GM12891 (cell line): ENCODE measurements around the gene APOBEC3F.

Source experiments
- PAX5 ChIP-seq: IDR thresholded peaks from 2 replicates; pipeline ENCODE4 v1.6.1; 2011; ENCODE audit warnings: low read length, moderate library complexity, mild to moderate bottlenecking; ENCODE audit not compliant: insufficient read depth, severe bottlenecking
- POLR2A ChIP-seq: IDR thresholded peaks from 2 replicates; pipeline ENCODE4 v1.6.1; 2011; ENCODE audit warnings: low read depth, low read length, control low read depth
- POLR2AphosphoS5 ChIP-seq: IDR thresholded peaks from 2 replicates; pipeline ENCODE4 v1.6.1; 2011; ENCODE audit warnings: low read depth, low read length, control low read depth
- SPI1 ChIP-seq: IDR thresholded peaks from 2 replicates; pipeline ENCODE4 v1.6.1; 2011; ENCODE audit warnings: low read depth, low read length, control low read depth
- TAF1 ChIP-seq: IDR thresholded peaks from 2 replicates; pipeline ENCODE4 v1.6.1; 2011; ENCODE audit warnings: low read depth, low read length, control low read depth

GRCh38 chr22:39029227-39029626 is 11.4 kb upstream of the APOBEC3F start:
- no peak for TF ChIP-seq POLR2A
- no peak for TF ChIP-seq PAX5
- TF ChIP-seq POLR2AphosphoS5, result no peak
- TF ChIP-seq TAF1, result no peak
- no peak for TF ChIP-seq SPI1
